Activated CD4-positive, alpha-beta memory T cell treated with anti-CD3 and anti-CD28 coated beads, Interleukin-2, amount 10 ng/mL, durations not matched to agents 7 days and 5 days (primary cell): Measurements from ENCODE around the gene CNTN4. TPM values are rescaled to one million over a fixed set of nuclear protein-coding genes. Genes with fewer than 3 reads are reported as not detected.
"Not testable (repeated sequence)": the region's sequence is repeated elsewhere in the genome, so short reads cannot be mapped to it uniquely, and the experiment has no call there.

ENCODE experiments used
- CTCF ChIA-PET: fragments of 350-600 bp; sonication (Branson Sonifier 250); formaldehyde crosslinking; loops from one replicate; lab custom pipeline; 2021; ENCODE audit warnings: antibody characterized with exemption, inconsistent platforms; lab: Charles Lee
- POLR2A ChIA-PET: fragments of 350-600 bp; sonication (Branson Sonifier 250); formaldehyde crosslinking; loops from one replicate; lab custom pipeline; 2021; ENCODE audit warnings: antibody characterized with exemption; lab: Charles Lee
- DNase-seq: peaks from one replicate; pipeline ENCODE4 v3.0.0-alpha.2; 2020
- H3K27ac Mint-ChIP-seq: one replicate; pipeline ENCODE4 v1.8.0; 2021; ENCODE audit warnings: mild to moderate bottlenecking, mixed read lengths
- H3K27me3 Mint-ChIP-seq: one replicate; pipeline ENCODE4 v1.8.0; 2021; ENCODE audit warnings: mixed read lengths
- H3K36me3 Mint-ChIP-seq: one replicate; pipeline ENCODE4 v1.8.0; 2021; ENCODE audit warnings: low read depth, mixed read lengths
- H3K4me1 Mint-ChIP-seq: one replicate; pipeline ENCODE4 v1.8.0; 2021; ENCODE audit warnings: mixed read lengths
- H3K4me3 Mint-ChIP-seq: one replicate; pipeline ENCODE4 v1.8.0; 2021; ENCODE audit warnings: mild to moderate bottlenecking, mixed read lengths
- H3K9me3 Mint-ChIP-seq: one replicate; pipeline ENCODE4 v1.8.0; 2021; ENCODE audit warnings: mixed read lengths
- total RNA-seq, 2 experiments: library from RNA; stranded (reverse); gene quantifications; one replicate each; pipeline ENCODE4 v1.2.3, GENCODE V29; 2021

CNTN4 gene
- total RNA-seq, 2 experiments from 2014 or later = not detected

DNA sequence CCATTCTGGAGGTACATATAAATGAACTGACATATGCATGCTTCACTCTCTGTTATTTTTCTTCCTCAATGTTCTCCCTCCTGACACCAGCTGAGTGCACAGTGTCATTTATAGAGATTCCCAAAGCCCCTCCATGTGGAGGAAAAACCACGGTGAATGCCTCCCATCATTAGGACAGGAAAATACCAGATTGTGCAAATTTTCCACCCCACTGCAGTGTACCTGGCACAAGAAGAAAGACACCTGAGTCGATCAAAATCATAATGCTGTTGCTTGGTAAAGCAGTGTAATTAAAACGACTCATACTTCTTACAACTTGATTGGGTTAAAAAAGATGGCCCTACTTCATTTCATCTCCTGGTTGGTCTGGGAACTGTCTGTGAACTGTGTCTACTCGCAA lies 720.9 kb downstream of the CNTN4 start:
- no peak for DNase-seq
- no peaks in the 10 kb centered on the region for H3K36me3 Mint-ChIP-seq
- no peaks in the 10 kb centered on the region for H3K27me3 Mint-ChIP-seq
- H3K27ac Mint-ChIP-seq = no peak overlapping the region
- no peaks in the 10 kb centered on the region for H3K9me3 Mint-ChIP-seq
- POLR2A ChIA-PET = no interaction called here
- CTCF ChIA-PET = no interaction called here
- H3K4me3 Mint-ChIP-seq = no peak overlapping the region
- no peaks in the 10 kb centered on the region for H3K4me1 Mint-ChIP-seq

DNA sequence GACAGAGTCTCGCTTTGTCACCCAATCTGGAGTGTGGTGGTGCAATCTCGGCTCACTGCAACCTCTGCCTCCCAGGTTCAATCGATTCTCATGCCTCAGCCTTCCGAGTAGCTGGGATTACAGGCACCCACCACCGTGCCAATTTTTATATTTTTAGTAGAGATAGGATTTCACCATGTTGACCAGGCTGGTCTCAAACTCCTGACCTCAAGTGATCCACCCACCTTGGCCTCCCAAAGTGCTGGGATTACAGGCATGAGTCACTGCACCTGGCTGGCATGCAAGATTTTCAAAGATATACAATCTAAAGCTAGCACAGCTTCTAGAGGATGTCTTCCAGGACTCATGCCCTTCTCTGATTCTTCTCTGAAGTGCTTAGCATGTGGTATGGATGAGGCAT lies 722.3 kb downstream of the CNTN4 start:
- H3K9me3 Mint-ChIP-seq, POLR2A ChIA-PET, CTCF ChIA-PET, H3K36me3 Mint-ChIP-seq, H3K4me1 Mint-ChIP-seq, H3K4me3 Mint-ChIP-seq, H3K27me3 Mint-ChIP-seq, H3K27ac Mint-ChIP-seq, DNase-seq: not testable (repeated sequence)

DNA sequence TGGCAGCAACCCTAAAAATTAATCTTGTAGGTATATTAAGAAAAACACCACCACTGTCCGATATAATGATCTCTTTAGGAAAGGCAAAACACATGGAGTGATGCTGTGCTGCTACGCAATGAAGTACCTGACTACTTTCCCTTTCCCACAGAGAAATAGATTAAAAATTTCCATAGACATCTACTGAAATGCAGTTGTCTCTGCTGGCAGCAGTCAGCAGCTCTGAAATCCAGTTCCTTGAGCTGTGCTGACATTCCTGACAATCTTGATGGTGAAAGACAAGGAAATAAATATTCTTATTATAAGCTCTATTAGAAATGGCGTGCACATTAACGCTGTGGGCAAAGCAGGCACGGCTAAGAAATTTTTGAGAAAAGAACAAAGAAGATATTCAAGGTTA lies 723.9 kb downstream of the CNTN4 start:
- Mint-ChIP-seq H3K27me3 (peaks cover 2% of the 10 kb centered on the region), H3K4me3 (no peak overlapping the region), H3K9me3 (no peaks in the 10 kb centered on the region), H3K4me1 (no peaks in the 10 kb centered on the region), H3K27ac (no peak overlapping the region), H3K36me3 (no peaks in the 10 kb centered on the region)
- ChIA-PET CTCF (no interaction called here), POLR2A (no interaction called here)
- no peak for DNase-seq

DNA sequence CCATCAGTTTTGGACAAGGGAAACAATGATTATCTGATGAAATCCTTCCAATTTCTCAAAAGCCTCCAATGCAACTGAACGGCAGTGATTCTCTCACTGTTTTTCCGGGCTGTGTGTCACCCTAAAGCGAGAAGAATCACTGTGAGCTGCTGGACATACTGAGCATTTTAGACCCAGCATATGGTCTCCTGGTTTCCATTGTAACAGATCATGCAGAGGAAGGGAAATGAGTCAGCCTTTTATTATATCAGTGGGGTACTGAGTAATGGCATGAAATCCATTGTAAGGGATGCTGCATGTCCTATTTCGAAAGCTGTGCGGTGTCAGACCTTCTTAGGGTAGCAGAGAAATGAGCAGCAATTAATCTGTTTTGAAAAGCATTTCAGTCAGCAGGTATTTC lies 724.4 kb downstream of the CNTN4 start:
- POLR2A ChIA-PET = no interaction called here
- no peaks in the 10 kb centered on the region for H3K36me3 Mint-ChIP-seq
- no peak overlapping the region for H3K4me3 Mint-ChIP-seq
- H3K27me3 Mint-ChIP-seq = peaks cover 4% of the 10 kb centered on the region
- DNase-seq = no peak
- H3K9me3 Mint-ChIP-seq = no peaks in the 10 kb centered on the region
- no peak overlapping the region for H3K27ac Mint-ChIP-seq
- no peaks in the 10 kb centered on the region for H3K4me1 Mint-ChIP-seq
- CTCF ChIA-PET = no interaction called here

DNA sequence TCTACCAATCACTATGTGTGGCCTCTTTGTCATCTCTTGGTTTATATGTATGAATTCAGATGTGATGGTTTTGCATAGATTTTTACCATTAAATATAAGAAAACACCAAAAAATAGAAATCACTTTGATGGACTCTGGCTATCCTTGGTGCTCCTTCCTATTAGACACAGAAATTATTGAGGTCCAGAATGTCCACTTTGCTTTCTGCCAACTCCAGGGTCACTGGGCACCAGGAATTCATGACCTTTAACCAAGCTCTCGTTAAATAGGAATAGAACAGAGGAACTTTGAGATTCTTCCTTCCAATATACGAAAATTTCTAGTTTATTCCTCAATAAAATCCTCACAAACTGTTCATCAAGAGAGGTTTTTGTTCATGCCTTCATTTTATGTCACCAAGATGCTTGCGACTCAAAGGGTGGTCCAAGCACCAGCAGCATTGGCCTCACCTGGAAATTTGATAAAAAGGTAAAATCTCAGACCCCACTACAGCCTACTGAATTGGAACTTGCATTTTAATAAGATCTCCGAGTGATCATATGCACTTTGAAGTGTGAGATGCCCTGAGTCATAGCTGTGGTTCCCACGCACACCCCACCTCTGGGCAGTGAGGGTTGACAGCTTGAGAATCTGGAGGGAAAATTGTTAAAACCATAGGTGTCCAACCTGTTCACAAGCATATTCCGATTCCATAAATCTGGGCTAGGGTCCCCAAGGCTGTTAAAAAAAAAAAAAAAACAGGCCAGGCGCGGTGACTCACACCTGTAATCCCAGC lies 725.0 kb downstream of the CNTN4 start:
- Mint-ChIP-seq H3K4me3 (no peak overlapping the region), H3K4me1 (no peaks in the 10 kb centered on the region), H3K36me3 (no peaks in the 10 kb centered on the region), H3K27me3 (peaks cover 4% of the 10 kb centered on the region), H3K27ac (no peak overlapping the region), H3K9me3 (no peaks in the 10 kb centered on the region)
- CTCF ChIA-PET = no interaction called here
- no peak for DNase-seq
- POLR2A ChIA-PET = no interaction called here

DNA sequence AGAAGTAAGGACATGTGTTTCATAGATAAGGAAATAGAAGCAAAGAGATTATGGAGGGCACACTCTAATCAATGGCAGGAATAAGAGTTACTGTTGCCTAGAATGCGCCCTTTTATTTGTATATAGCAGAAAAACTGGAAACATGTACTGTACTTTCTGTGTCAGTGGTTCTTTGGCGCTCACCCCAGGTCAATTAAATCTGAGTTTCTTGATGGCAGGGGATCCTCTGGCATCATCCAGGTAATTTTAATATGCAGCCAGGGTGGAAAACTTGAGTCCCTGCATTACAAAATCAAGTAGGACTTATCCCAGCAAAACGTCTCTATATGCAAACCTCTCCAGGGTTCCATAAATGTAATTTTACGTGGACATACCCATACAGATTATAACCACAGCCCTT lies 727.4 kb downstream of the CNTN4 start:
- Mint-ChIP-seq H3K4me1 (no peaks in the 10 kb centered on the region), H3K27ac (no peak overlapping the region)
- CTCF ChIA-PET = no interaction called here

DNA sequence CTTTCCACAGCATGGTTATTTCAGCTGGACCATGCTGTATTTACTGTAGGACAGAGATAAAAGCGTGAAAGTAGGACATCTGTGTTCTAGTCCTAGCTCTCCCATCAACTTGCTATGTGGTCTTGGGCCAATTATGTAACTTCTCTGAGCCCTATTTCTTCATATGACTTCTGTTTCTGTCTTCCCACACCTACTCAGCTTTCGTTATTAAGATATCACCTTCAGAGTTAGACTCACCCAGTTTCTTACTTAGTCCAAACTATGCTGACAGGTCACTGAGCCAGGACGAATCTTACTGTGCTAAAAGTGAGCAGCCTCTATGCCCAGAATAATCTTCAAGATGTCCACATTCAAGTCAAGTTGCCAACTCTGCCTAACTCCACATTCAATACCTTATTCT lies 727.8 kb downstream of the CNTN4 start:
- ChIA-PET POLR2A (no interaction called here), CTCF (no interaction called here)
- H3K27me3 Mint-ChIP-seq = peaks cover 4% of the 10 kb centered on the region
- DNase-seq = no peak
- H3K4me1 Mint-ChIP-seq = no peaks in the 10 kb centered on the region
- H3K4me3 Mint-ChIP-seq = no peak overlapping the region
- H3K9me3 Mint-ChIP-seq = no peaks in the 10 kb centered on the region
- no peaks in the 10 kb centered on the region for H3K36me3 Mint-ChIP-seq
- H3K27ac Mint-ChIP-seq = no peak overlapping the region

More for the DNA sequence above, 727.4 kb downstream of the CNTN4 start:
- no peak for DNase-seq
- H3K9me3 Mint-ChIP-seq = no peaks in the 10 kb centered on the region
- POLR2A ChIA-PET = no interaction called here
- no peaks in the 10 kb centered on the region for H3K36me3 Mint-ChIP-seq
- peaks cover 4% of the 10 kb centered on the region for H3K27me3 Mint-ChIP-seq
- H3K4me3 Mint-ChIP-seq = no peak overlapping the region

DNA sequence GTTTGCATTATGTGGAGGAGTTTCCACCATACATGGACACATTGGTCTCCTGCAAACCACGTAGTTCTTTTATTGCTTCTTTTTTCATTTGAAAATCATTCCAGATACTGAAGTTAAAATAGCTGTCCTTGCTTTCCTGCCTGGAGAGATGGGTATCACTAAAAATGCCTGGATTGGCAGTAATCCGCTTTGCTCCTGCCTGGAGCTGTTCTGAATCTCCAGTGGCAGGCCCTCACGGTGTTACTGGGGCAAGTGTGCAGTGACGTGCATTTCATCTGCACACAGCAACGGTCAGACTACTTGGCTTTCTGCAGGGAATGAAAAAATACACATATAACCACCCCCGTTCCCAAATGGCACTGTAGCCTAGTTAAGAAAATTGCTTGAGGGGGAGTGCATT lies 738.6 kb downstream of the CNTN4 start:
- no peaks in the 10 kb centered on the region for H3K9me3 Mint-ChIP-seq
- ChIA-PET CTCF (no interaction called here), POLR2A (no interaction called here)
- H3K27me3 Mint-ChIP-seq = no peaks in the 10 kb centered on the region
- H3K27ac Mint-ChIP-seq = no peak overlapping the region
- H3K4me3 Mint-ChIP-seq = no peak overlapping the region
- no peaks in the 10 kb centered on the region for H3K4me1 Mint-ChIP-seq
- no peak for DNase-seq
- no peaks in the 10 kb centered on the region for H3K36me3 Mint-ChIP-seq

DNA sequence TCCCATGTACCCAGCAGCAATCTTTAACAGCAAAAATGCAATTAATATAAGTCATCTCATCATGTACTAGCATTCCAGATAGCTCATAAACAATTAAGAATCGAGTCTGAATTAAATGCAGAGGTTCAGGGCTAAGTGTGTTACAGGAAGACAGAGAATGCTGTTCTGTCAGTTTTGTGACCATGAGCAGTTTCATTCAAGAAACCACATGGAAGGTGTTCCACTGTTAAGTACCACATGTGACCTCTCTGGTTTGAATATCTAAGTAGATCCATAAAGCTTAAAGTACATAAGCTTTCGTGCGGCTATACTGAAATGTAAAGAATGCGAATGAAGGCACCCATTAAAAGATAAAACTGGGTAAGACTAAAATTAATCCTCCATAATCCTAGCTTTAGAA lies 739.2 kb downstream of the CNTN4 start:
- Mint-ChIP-seq H3K9me3 (no peaks in the 10 kb centered on the region), H3K4me3 (no peak overlapping the region), H3K4me1 (no peaks in the 10 kb centered on the region), H3K27me3 (no peaks in the 10 kb centered on the region), H3K27ac (no peak overlapping the region), H3K36me3 (no peaks in the 10 kb centered on the region)
- CTCF ChIA-PET = no interaction called here
- POLR2A ChIA-PET = no interaction called here
- DNase-seq = no peak

DNA sequence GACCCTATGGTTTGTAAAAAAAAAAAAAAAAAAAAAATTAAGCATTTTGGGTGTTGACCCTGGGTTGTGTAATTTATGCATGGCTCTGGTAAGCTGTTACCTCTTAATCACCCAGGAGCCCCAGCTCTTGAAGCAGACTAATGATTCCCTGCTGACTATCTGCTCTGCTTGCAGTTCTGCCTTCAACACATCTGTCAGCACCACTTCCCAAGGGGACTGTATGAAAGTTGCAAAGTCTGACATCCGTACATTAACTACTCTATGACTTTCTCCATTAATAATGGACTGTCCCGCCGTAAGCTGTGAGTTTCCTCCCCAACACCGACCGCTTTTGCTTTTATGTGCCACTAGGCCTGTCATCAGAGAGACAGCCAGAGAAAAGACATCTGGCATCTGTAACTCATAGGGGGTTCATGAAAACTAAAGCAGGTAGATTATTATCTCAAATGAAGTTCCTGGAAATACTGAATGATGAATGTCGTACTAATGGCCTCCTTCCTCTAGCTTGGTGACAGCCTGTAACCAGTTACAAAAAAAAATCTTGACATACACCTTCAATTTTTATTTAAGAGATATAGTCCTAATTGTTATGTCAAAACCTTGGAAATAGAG lies 740.0 kb downstream of the CNTN4 start:
- no peaks in the 10 kb centered on the region for H3K4me1 Mint-ChIP-seq
- H3K9me3 Mint-ChIP-seq = no peaks in the 10 kb centered on the region
- H3K36me3 Mint-ChIP-seq = no peaks in the 10 kb centered on the region
- no peaks in the 10 kb centered on the region for H3K27me3 Mint-ChIP-seq
- no peak overlapping the region for H3K27ac Mint-ChIP-seq
- ChIA-PET CTCF (no interaction called here), POLR2A (no interaction called here)
- DNase-seq = no peak
- H3K4me3 Mint-ChIP-seq = no peak overlapping the region

DNA sequence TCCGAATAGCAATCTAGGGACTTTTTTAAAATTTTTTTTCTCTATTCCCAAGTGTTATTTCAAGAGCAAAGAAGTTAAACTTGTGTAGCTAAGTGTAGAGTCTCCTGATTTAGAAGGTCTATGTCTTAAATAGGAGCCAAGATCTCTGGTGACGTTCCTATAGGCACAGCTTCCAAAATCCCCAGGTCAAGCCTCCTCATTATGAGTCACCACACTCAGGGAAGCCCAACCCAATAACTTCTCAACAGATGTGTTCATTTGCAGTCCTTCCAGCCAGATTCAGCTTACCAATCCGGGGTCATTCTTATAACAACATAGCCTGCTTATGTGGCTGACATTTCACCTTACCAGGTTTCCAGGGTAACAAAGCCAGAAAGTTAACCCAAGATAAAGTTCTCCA lies 741.2 kb downstream of the CNTN4 start:
- POLR2A ChIA-PET = no interaction called here
- Mint-ChIP-seq H3K9me3 (no peaks in the 10 kb centered on the region), H3K36me3 (no peaks in the 10 kb centered on the region), H3K4me1 (no peaks in the 10 kb centered on the region), H3K27me3 (no peaks in the 10 kb centered on the region), H3K27ac (no peak overlapping the region), H3K4me3 (no peak overlapping the region)
- CTCF ChIA-PET = no interaction called here
- no peak for DNase-seq

DNA sequence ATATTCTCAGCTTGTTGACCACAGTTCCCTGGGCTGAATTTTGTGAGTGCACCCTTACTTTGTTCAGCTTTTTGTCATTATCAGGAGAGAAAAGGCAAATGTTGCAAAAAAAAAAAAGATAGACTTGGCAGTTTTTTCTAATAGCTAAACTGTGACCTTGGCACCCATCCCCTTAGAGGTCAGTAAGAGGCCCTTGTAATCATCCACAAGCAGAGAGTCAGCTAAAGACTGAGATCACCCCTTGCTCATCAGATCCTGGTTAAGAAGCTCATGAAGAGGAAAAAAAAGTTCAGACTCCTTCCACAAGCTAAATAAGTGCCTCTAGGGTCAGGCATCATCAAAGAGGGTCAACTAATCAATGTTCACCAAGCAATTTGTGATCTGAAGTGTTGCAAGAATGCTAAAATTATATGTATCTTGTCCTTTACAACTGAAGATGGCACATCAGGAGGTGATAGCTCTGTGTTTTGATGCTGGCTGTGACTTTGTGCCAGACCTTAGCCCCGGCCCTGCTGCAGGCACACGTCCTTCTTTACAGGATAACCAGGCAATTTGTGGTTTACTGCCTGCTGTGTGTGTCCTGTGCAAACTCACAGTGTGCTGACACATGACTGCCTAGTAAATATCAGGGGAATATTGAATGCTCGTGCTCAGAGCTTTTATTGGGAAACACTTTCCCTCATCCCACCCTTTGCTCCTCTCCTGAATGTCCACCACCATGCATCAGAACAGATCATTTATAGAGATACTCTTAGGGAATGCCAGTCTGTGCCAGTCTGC lies 748.6 kb downstream of the CNTN4 start:
- DNase-seq = no peak
- Mint-ChIP-seq H3K27me3 (no peaks in the 10 kb centered on the region), H3K36me3 (no peaks in the 10 kb centered on the region), H3K27ac (no peak overlapping the region), H3K4me3 (no peak overlapping the region), H3K4me1 (no peaks in the 10 kb centered on the region), H3K9me3 (no peaks in the 10 kb centered on the region)
- ChIA-PET POLR2A (no interaction called here), CTCF (no interaction called here)

DNA sequence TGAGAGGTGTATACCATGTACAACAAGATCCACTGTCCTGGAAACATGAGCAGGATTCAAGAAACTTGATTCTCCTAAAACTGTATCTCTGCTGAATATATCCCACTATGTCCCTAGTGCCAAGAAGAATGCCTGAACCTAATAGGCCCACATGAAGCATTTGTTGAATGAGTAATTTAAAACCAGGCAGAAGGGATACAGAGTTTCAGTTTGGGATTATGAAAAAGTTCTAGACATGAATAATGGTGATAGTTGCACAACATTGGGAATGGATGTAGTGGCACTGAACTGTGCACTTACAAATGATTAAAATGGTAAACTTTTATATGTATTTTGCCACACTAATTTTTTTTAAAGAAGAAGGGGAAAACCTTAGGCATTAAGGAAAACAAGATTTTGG lies 750.4 kb downstream of the CNTN4 start:
- CTCF ChIA-PET = no interaction called here
- Mint-ChIP-seq H3K27me3 (no peaks in the 10 kb centered on the region), H3K4me1 (no peaks in the 10 kb centered on the region), H3K4me3 (no peak overlapping the region), H3K27ac (no peak overlapping the region), H3K36me3 (no peaks in the 10 kb centered on the region), H3K9me3 (no peaks in the 10 kb centered on the region)
- no peak for DNase-seq
- POLR2A ChIA-PET = no interaction called here
